Measurements from ENCODE around the gene ZFP3.

The ZFP3 gene

DNA sequence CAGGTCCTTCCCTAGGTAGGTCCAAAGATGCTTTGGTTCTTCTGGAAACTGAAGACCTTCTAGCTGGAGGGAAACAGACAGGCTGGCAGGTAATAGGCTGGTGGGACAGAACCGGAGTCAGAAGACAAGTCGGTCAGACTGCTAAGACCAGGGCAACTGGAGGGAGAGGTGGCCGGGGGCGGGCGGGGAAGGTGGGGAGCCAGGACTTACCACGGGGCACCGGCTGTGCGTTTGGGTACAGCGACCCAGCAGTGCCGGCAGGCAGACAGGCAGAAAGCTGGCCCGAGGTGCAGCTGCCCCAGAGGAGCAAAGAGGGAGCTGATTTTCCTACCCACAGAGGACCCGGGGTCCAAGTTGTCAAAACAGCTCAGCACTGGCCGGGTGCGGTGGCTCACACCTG is 43.6 kb upstream of the ZFP3 start:
- H3K27ac ChIP-seq (ENCODE audit: low read length), result no peak overlapping the region
- no peaks in the 10 kb centered on the region for H4K20me1 ChIP-seq (ENCODE audit: insufficient read depth, low read length)
- H2AFZ ChIP-seq (ENCODE audit: low read length), result no peak overlapping the region
- no peaks in the 10 kb centered on the region for H3K36me3 ChIP-seq (replicated peaks; ENCODE audit: insufficient read depth, low read length)
- H3K9ac ChIP-seq (ENCODE audit: low read length), result no peak overlapping the region
- no peaks in the 10 kb centered on the region for H3K27me3 ChIP-seq (replicated peaks; ENCODE audit: insufficient read depth, low read length)
- DNase-seq, result no peak
- no peak overlapping the region for H3K4me2 ChIP-seq (ENCODE audit: low read depth, low read length)
- H3K79me2 ChIP-seq (ENCODE audit: low read length), result no peaks in the 10 kb centered on the region
- H3K4me3 ChIP-seq (ENCODE audit: low read length), result no peak overlapping the region
- peaks cover 8% of the 10 kb centered on the region for H3F3A ChIP-seq (ENCODE audit: insufficient read depth, low read length)
- no peaks in the 10 kb centered on the region for H3K9me3 ChIP-seq (replicated peaks; ENCODE audit: insufficient read depth, low read length)
- TF ChIP-seq EZH2 (optimal IDR thresholded peaks at IDR 0.05; ENCODE audit: low read depth, low read length) (no peak), CTCF (IDR thresholded peaks at IDR 0.05; ENCODE audit: low read length) (no peak), EZH2phosphoT487 (IDR thresholded peaks at IDR 0.05; ENCODE audit: low read length) (no peak)
- H3K9me2 ChIP-seq (replicated peaks; ENCODE audit: insufficient read depth, low read length), result no peaks in the 10 kb centered on the region
- peaks cover 9% of the 10 kb centered on the region; the same call in 1 of the 2 replicates for H3K4me1 ChIP-seq (ENCODE audit: low read length)

DNA sequence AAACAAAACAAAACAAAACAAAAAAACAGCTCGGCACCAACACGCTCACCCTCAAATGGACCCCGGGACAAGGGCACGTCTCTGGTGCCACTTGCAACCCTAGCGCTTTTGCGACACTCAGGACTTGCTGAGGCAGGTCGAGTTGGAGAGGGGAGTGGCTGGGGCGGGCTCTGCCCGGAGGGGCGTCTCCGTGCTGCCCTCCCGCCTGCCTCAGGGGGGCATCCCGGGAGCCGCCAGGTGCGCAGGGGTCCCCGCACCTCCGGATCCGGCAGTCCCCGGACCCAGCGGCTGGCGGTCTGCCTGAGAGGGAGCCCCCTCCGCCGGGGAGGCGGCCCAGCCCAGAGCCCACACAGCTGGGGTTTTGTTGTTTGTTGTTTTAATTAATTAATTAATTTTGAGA is 43.0 kb upstream of the ZFP3 start, which contains the start of gene SLC52A1:
Gene SLC52A1 (minus strand): TSS at position 112 of the 400 bp plus-strand sequence. CDS start 820 bp downstream, outside the sequence.
- H3K79me2 ChIP-seq (ENCODE audit: low read length), result no peaks in the 10 kb centered on the region
- H3K4me1 ChIP-seq (ENCODE audit: low read length), result peaks cover 8% of the 10 kb centered on the region; the same call in 1 of the 2 replicates
- no peaks in the 10 kb centered on the region for H3K9me2 ChIP-seq (replicated peaks; ENCODE audit: insufficient read depth, low read length)
- H3F3A ChIP-seq (ENCODE audit: insufficient read depth, low read length), result peaks cover 7% of the 10 kb centered on the region
- H3K27me3 ChIP-seq (replicated peaks; ENCODE audit: insufficient read depth, low read length), result no peaks in the 10 kb centered on the region
- TF ChIP-seq EZH2 (optimal IDR thresholded peaks at IDR 0.05; ENCODE audit: low read depth, low read length), result no peak
- no peak for TF ChIP-seq EZH2phosphoT487 (IDR thresholded peaks at IDR 0.05; ENCODE audit: low read length)
- no peak for TF ChIP-seq CTCF (IDR thresholded peaks at IDR 0.05; ENCODE audit: low read length)
- H4K20me1 ChIP-seq (ENCODE audit: insufficient read depth, low read length), result no peaks in the 10 kb centered on the region
- H3K9me3 ChIP-seq (replicated peaks; ENCODE audit: insufficient read depth, low read length), result no peaks in the 10 kb centered on the region
- no peak for DNase-seq
- H3K9ac ChIP-seq (ENCODE audit: low read length), result no peak within 1 kb of the TSS
- H2AFZ ChIP-seq (ENCODE audit: low read length), result no peak within 1 kb of the TSS
- no peak within 1 kb of the TSS for H3K4me2 ChIP-seq (ENCODE audit: low read depth, low read length)
- no peak within 1 kb of the TSS for H3K27ac ChIP-seq (ENCODE audit: low read length)
- H3K36me3 ChIP-seq (replicated peaks; ENCODE audit: insufficient read depth, low read length), result no peaks in the 10 kb centered on the region
- H3K4me3 ChIP-seq (ENCODE audit: low read length), result no peak within 1 kb of the TSS

DNA sequence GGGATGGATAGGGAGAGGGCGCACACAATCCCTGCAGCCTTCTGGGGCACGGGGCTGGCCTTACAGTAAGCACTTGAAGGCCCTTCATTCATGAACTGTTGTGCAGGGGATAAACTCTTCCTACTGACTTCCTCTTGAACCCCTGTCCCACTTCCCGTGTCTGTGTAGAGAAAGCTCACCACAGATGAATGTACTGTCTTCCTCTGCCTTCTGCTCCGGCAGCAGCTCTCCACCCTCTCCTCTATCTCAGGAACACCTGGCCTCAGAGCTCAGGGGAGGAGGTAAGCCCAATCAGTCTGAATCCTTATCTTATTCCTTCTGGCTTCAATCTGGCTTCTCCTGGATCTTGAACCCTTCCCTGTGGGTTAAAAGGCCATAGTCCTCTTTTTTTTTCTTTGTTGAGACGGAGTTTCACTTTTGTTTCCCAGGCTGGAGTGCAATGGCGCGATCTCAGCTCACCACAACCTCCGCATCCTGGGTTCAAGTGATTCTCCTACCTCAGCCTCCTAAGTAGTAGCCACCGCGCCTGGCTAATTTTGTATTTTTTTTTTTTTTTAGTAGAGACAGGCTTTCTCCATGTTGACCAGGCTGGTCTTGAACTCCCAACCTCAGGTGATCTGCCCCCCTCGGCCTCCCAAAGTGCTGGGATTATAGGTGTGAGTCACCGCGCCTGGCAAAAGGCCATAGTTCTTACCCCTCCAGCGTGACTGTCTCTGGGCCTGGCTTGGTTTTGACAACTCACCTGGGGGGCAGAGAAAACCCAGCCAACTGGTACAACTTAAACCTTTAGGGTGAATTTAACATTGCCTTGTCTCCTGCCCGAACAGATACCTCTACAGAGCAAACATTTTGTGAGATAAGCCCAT is 35.9 kb upstream of the ZFP3 start:
- H3K9me2 ChIP-seq (replicated peaks; ENCODE audit: insufficient read depth, low read length), result no peaks in the 10 kb centered on the region
- no peaks in the 10 kb centered on the region for H3K36me3 ChIP-seq (replicated peaks; ENCODE audit: insufficient read depth, low read length)
- no peak overlapping the region for H3K4me3 ChIP-seq (ENCODE audit: low read length)
- H3K9me3 ChIP-seq (replicated peaks; ENCODE audit: insufficient read depth, low read length), result no peaks in the 10 kb centered on the region
- H2AFZ ChIP-seq (ENCODE audit: low read length), result no peak overlapping the region
- no peaks in the 10 kb centered on the region for H3F3A ChIP-seq (ENCODE audit: insufficient read depth, low read length)
- H3K9ac ChIP-seq (ENCODE audit: low read length), result no peak overlapping the region
- H3K27me3 ChIP-seq (replicated peaks; ENCODE audit: insufficient read depth, low read length), result no peaks in the 10 kb centered on the region
- H3K27ac ChIP-seq (ENCODE audit: low read length), result no peak overlapping the region
- H4K20me1 ChIP-seq (ENCODE audit: insufficient read depth, low read length), result no peaks in the 10 kb centered on the region
- no peak overlapping the region for H3K4me2 ChIP-seq (ENCODE audit: low read depth, low read length)
- H3K79me2 ChIP-seq (ENCODE audit: low read length), result no peaks in the 10 kb centered on the region
- TF ChIP-seq EZH2 (optimal IDR thresholded peaks at IDR 0.05; ENCODE audit: low read depth, low read length) (no peak), CTCF (IDR thresholded peaks at IDR 0.05; ENCODE audit: low read length) (no peak), EZH2phosphoT487 (IDR thresholded peaks at IDR 0.05; ENCODE audit: low read length) (no peak)
- DNase-seq, result no peak
- H3K4me1 ChIP-seq (ENCODE audit: low read length), result no peaks in the 10 kb centered on the region
